GM12878 (cell line): ENCODE measurements around the gene USP9X. TPM values are rescaled to one million over a fixed set of nuclear protein-coding genes. Genes with fewer than 3 reads are reported as not detected.

ENCODE experiments used
- CHD1 ChIP-seq: IDR thresholded peaks from 2 replicates; pipeline ENCODE4 v1.6.1; 2012; ENCODE audit warnings: low read depth, low read length, improper control_type of control experiment
- DPF2 ChIP-seq: fragments of 450-650 bp; IDR thresholded peaks from 2 replicates; pipeline ENCODE4 v1.6.1; 2017; ENCODE audit warnings: mild to moderate bottlenecking
- E2F8 ChIP-seq: fragments of 450-650 bp; IDR thresholded peaks from 2 replicates; pipeline ENCODE4 v1.6.1; 2018; ENCODE audit warnings: mild to moderate bottlenecking, low read depth, moderate library complexity; ENCODE audit not compliant: partially characterized antibody
- FOS ChIP-seq: IDR thresholded peaks from 3 replicates; pipeline ENCODE4 v1.6.1; 2011; ENCODE audit warnings: borderline replicate concordance; ENCODE audit not compliant: insufficient read length; ENCODE audit errors: extremely low read depth
- FOXM1 ChIP-seq: IDR thresholded peaks from 2 replicates; pipeline ENCODE4 v1.6.1; 2012; ENCODE audit warnings: low read depth, mild to moderate bottlenecking, inconsistent platforms, low read length, moderate library complexity
- GABPA ChIP-seq: IDR thresholded peaks from 2 replicates; pipeline ENCODE4 v1.6.1; 2014; ENCODE audit warnings: antibody characterized with exemption, low read depth, mild to moderate bottlenecking, inconsistent platforms
- IRF5 ChIP-seq: fragments of 450-650 bp; IDR thresholded peaks from 2 replicates; pipeline ENCODE4 v1.6.1; 2017; ENCODE audit warnings: borderline replicate concordance
- MYB ChIP-seq: fragments of 150-350 bp; IDR thresholded peaks from 2 replicates; pipeline ENCODE4 v1.6.1; 2014; ENCODE audit warnings: mild to moderate bottlenecking, low read depth, low read length, borderline replicate concordance
- POU2F2 ChIP-seq: IDR thresholded peaks from 3 replicates; pipeline ENCODE4 v1.6.1; 2011; ENCODE audit warnings: low read depth, mild to moderate bottlenecking, low read length, borderline replicate concordance
- RCOR1 ChIP-seq: conservative IDR thresholded peaks from 2 replicates; pipeline ENCODE4 v1.6.1; 2012; ENCODE audit warnings: low read depth, low read length, improper control_type of control experiment
- SMAD5 ChIP-seq: IDR thresholded peaks from 2 replicates; pipeline ENCODE4 v1.6.1; 2016; ENCODE audit warnings: antibody characterized with exemption, low read depth
- SRF ChIP-seq, 2 experiments: IDR thresholded peaks; 2 replicates each; pipeline ENCODE4 v1.6.1; 2011; ENCODE audit warnings: low read depth in 2 of 2, low read length in 2 of 2, mild to moderate bottlenecking in 1 of 2, moderate library complexity in 1 of 2
- USF1 ChIP-seq: IDR thresholded peaks from 2 replicates; pipeline ENCODE4 v1.6.1; 2011; ENCODE audit warnings: borderline replicate concordance, low read depth, mild to moderate bottlenecking, moderate library complexity, mixed read lengths, low read length; ENCODE audit not compliant: insufficient read depth; ENCODE audit errors: extremely low read length
- ZBED1 ChIP-seq: IDR thresholded peaks from 2 replicates; pipeline ENCODE4 v1.6.1; 2016; ENCODE audit warnings: borderline replicate concordance
- polyA plus RNA-seq, 11 experiments: library from polyadenylated mRNA; depleted of rRNA in 4 of 11; unstranded in 6 of 11; stranded (reverse) in 5 of 11; fragments of >200 nt; fragmentation: Nextera tagmentation in 4 of 11; fragmentation: Illumina TruSeq in 1 of 11; extraction: Ambion mirVana in 4 of 11; extraction: Trizol in 1 of 11; gene quantifications; 1 replicate in 1 of 11; 2 replicates in 10 of 11; pipeline versions ENCODE4 v1.2.1 to v1.2.3, GENCODE V29; 2011 to 2016; ENCODE audit warnings: inconsistent platforms in 2 of 11, missing spikeins in 2 of 11, low read depth in 1 of 11
- total RNA-seq, 4 experiments: library from RNA; depleted of rRNA in 3 of 4; stranded (reverse); fragments of >200 nt in 3 of 4; fragmentation: Illumina TruSeq in 1 of 4; extraction: Trizol in 1 of 4; gene quantifications; 2 replicates each; pipeline versions ENCODE4 v1.2.1 to v1.2.3, GENCODE V29; 2013 to 2021
- TF ChIP-seq, protein P1 (sequence below): IDR thresholded peaks from 2 replicates; pipeline ENCODE4 v1.6.1; 2012; ENCODE audit warnings: low read depth, low read length, improper control_type of control experiment
- TF ChIP-seq, protein P2 (sequence below): IDR thresholded peaks from 2 replicates; pipeline ENCODE4 v1.6.1; 2012; ENCODE audit warnings: mild to moderate bottlenecking, low read depth, low read length

USP9X gene
- total and polyA plus RNA-seq, 10 of the 15 experiments (the other 5 are each of a cell fraction or from before 2014, with no cell fraction given) = 9.3 to 61.6 (median 31.7) TPM

DNA sequence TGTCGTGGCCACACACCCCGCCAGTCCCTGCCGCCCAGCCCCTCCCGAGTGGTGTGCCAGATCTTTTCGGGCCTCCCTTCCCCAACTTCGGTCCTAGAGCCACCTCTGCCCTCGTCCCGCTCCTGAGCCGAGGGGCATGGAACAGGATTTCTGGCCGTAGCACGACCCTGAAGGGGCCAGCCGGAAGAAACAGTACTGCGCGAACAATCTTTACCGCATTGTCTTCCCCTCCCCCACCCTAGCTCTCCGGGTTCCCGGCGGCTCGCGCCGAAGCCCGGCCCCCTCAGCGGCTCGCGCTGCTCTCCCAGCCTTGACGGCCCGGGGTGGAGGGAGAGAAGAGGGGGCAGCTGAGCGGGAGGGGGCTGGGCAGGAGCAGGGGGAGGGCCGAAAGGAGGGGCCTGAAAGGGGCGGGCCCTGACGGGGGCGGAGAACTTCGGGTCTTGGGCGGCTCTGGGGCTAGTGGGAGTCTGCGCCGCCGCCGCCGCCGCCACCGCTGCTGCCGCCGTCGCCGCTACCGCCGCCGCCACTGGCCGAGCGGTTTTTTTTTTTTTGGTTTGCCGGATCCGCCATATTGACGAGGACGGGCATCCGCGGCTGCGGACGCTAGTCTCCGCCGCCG, at the start of gene USP9X (continued):
- TF ChIP-seq USF1 (no peak), E2F8 (no peak), SRF (IDR thresholded peaks at IDR 0.05; ENCODE audit: low read depth in 2 of 2, low read length in 2 of 2) (no peak), FOS (no peak), SMAD5 (no peak), DPF2 (peak; percentile 80), ZBED1 (no peak), MYB (no peak), FOXM1 (peak; percentile 69; the same call in 1 of the 2 replicates), CHD1 (no peak), RCOR1 (no peak), POU2F2 (no peak; the same call in 2 of the 3 replicates), GABPA (no peak), IRF5 (no peak)
- TF ChIP-seq, protein P1, sequence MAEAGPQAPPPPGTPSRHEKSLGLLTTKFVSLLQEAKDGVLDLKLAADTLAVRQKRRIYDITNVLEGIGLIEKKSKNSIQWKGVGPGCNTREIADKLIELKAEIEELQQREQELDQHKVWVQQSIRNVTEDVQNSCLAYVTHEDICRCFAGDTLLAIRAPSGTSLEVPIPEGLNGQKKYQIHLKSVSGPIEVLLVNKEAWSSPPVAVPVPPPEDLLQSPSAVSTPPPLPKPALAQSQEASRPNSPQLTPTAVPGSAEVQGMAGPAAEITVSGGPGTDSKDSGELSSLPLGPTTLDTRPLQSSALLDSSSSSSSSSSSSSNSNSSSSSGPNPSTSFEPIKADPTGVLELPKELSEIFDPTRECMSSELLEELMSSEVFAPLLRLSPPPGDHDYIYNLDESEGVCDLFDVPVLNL = no peak
- TF ChIP-seq, protein P2, sequence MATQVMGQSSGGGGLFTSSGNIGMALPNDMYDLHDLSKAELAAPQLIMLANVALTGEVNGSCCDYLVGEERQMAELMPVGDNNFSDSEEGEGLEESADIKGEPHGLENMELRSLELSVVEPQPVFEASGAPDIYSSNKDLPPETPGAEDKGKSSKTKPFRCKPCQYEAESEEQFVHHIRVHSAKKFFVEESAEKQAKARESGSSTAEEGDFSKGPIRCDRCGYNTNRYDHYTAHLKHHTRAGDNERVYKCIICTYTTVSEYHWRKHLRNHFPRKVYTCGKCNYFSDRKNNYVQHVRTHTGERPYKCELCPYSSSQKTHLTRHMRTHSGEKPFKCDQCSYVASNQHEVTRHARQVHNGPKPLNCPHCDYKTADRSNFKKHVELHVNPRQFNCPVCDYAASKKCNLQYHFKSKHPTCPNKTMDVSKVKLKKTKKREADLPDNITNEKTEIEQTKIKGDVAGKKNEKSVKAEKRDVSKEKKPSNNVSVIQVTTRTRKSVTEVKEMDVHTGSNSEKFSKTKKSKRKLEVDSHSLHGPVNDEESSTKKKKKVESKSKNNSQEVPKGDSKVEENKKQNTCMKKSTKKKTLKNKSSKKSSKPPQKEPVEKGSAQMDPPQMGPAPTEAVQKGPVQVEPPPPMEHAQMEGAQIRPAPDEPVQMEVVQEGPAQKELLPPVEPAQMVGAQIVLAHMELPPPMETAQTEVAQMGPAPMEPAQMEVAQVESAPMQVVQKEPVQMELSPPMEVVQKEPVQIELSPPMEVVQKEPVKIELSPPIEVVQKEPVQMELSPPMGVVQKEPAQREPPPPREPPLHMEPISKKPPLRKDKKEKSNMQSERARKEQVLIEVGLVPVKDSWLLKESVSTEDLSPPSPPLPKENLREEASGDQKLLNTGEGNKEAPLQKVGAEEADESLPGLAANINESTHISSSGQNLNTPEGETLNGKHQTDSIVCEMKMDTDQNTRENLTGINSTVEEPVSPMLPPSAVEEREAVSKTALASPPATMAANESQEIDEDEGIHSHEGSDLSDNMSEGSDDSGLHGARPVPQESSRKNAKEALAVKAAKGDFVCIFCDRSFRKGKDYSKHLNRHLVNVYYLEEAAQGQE = peak; percentile 16; the same call in 1 of the 2 replicates
